ENCODE measurements around the gene SUPT3H. TPM values are rescaled to one million over a fixed set of nuclear protein-coding genes. Genes with fewer than 3 reads are reported as not detected.

SUPT3H gene
- polyA plus RNA-seq, 1 donor = 12.0 TPM

DNA sequence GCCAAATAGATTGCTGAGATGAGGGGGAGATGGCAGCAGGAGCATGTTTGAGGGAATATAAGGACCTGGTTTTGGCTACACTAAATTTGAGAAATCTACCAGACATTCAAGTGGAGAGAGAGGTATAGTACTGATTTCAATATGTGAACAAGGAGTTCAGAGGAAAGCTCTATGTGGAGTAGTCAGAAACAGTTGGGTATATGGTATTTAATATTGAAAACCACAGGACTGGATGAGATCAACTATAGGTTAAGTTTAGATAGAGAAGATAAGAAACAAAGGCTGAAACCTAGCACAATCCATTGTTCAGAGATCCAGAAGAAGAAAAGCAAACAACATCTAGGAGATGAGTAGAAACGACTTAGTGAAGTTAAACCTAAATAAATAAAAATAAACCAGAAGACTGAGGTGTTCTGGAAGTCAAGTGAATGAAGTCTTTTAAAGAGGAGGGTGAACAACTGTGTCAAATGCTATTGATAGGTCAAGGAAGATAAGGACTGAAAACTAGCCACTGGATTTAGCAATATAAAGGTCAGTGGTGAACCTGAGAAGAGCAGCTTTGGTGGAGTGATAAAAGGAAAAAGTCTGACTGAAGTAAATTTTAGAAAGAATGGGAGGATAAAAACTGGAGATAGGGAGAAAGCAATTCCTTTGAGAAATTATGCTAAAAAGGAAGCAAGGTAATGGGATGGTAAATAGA is 170.8 kb downstream of the SUPT3H start:
- H3K36me3 ChIP-seq (ENCODE audit: control insufficient read depth, insufficient read depth, low read length) = no peaks in the 10 kb centered on the region
- no peak overlapping the region for H3K4me3 ChIP-seq (ENCODE audit: low read length)
- H3K4me1 ChIP-seq (ENCODE audit: control insufficient read depth, insufficient read depth, low read length) = no peaks in the 10 kb centered on the region
- peaks cover 12% of the 10 kb centered on the region for H3K9me3 ChIP-seq (ENCODE audit: control insufficient read depth, low read depth, low read length)
- WGBS (ENCODE audit: insufficient coverage, low lambda C conversion rate) = 31% methylated on average over 1 of the region's 1 CpG
- DNase-seq = no peak
- H3K27ac ChIP-seq (ENCODE audit: low read length) = no peak overlapping the region
- H3K27me3 ChIP-seq (ENCODE audit: control insufficient read depth, insufficient read depth, low read length) = no peaks in the 10 kb centered on the region

GRCh38 chr6:45201484-45201883 is 176.2 kb downstream of the SUPT3H start:
- peaks cover 11% of the 10 kb centered on the region for H3K4me1 ChIP-seq (ENCODE audit: control insufficient read depth, insufficient read depth, low read length)
- no peak for DNase-seq
- no peak overlapping the region for H3K4me3 ChIP-seq (ENCODE audit: low read length)
- no peaks in the 10 kb centered on the region for H3K9me3 ChIP-seq (ENCODE audit: control insufficient read depth, low read depth, low read length)
- no peaks in the 10 kb centered on the region for H3K27me3 ChIP-seq (ENCODE audit: control insufficient read depth, insufficient read depth, low read length)
- no peaks in the 10 kb centered on the region for H3K36me3 ChIP-seq (ENCODE audit: control insufficient read depth, insufficient read depth, low read length)
- H3K27ac ChIP-seq (ENCODE audit: low read length) = no peak overlapping the region
- WGBS (ENCODE audit: insufficient coverage, low lambda C conversion rate) = 100% methylated on average over 2 of the region's 2 CpGs

- no peaks in the 10 kb centered on the region for H3K9me3 ChIP-seq (ENCODE audit: control insufficient read depth, low read depth, low read length)
- peak; percentile 10 to 73 for DNase-seq
- H3K27me3 ChIP-seq (ENCODE audit: control insufficient read depth, insufficient read depth, low read length) = no peaks in the 10 kb centered on the region
- H3K4me3 ChIP-seq (ENCODE audit: low read length) = no peak overlapping the region
- H3K4me1 ChIP-seq (ENCODE audit: control insufficient read depth, insufficient read depth, low read length) = peaks cover 11% of the 10 kb centered on the region
- H3K36me3 ChIP-seq (ENCODE audit: control insufficient read depth, insufficient read depth, low read length) = no peaks in the 10 kb centered on the region
- no peak overlapping the region for H3K27ac ChIP-seq (ENCODE audit: low read length)
These were observed 177.2 kb downstream of the SUPT3H start for GRCh38 chr6:45200510-45200909.

DNA sequence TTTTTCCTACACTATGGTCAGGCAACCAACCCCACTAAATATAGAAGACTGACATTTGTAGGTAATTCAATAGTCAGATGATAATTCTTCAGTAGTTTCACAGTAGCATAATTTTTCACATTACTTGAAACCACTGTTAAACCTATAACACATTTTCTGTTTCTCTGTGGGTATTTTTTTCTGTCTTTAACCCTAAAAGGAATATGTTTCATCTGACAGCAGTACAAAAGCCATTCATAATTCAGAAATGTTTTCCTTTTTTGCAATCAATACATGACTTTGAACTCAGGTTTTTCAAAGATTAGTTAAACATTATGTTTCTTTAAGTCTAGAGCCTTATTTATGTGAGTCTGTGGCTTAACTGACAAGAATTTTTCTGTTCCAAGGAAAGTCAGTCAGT is 178.2 kb downstream of the SUPT3H start:
- H3K36me3 ChIP-seq (ENCODE audit: control insufficient read depth, insufficient read depth, low read length) = no peaks in the 10 kb centered on the region
- DNase-seq = no peak
- peaks cover 14% of the 10 kb centered on the region for H3K4me1 ChIP-seq (ENCODE audit: control insufficient read depth, insufficient read depth, low read length)
- no peaks in the 10 kb centered on the region for H3K9me3 ChIP-seq (ENCODE audit: control insufficient read depth, low read depth, low read length)
- no peak overlapping the region for H3K27ac ChIP-seq (ENCODE audit: low read length)
- H3K4me3 ChIP-seq (ENCODE audit: low read length) = no peak overlapping the region
- H3K27me3 ChIP-seq (ENCODE audit: control insufficient read depth, insufficient read depth, low read length) = no peaks in the 10 kb centered on the region

DNA sequence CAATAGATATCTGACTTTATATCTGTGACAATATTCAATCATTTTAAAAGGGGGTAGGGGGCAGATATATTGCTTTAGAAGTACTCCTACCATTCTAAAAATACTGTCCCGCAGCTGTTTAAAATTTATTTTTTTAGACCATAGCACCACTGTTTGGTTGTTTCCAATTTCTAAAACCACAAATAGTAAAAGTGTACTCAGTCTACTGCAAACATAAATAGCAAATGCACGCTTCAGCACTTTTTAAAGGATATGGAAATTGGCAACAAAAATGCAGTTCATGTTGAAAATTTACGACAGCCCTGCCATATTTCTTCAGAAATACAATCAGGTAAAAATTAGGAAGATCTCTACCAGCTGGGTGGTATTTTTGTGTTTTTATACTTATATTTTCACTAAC is 181.6 kb downstream of the SUPT3H start:
- Histone ChIP-seq H3K27me3 (ENCODE audit: control insufficient read depth, insufficient read depth, low read length) (no peaks in the 10 kb centered on the region), H3K4me3 (ENCODE audit: low read length) (no peak overlapping the region), H3K4me1 (ENCODE audit: control insufficient read depth, insufficient read depth, low read length) (peaks cover 15% of the 10 kb centered on the region), H3K27ac (ENCODE audit: low read length) (no peak overlapping the region), H3K36me3 (ENCODE audit: control insufficient read depth, insufficient read depth, low read length) (no peaks in the 10 kb centered on the region), H3K9me3 (ENCODE audit: control insufficient read depth, low read depth, low read length) (no peaks in the 10 kb centered on the region)
- DNase-seq = no peak
- 72% methylated on average over 2 of the region's 3 CpGs for WGBS (ENCODE audit: insufficient coverage, low lambda C conversion rate)

- Histone ChIP-seq H3K27ac (ENCODE audit: low read length) (no peak overlapping the region), H3K4me3 (ENCODE audit: low read length) (no peak overlapping the region), H3K4me1 (ENCODE audit: control insufficient read depth, insufficient read depth, low read length) (peaks cover 16% of the 10 kb centered on the region), H3K9me3 (ENCODE audit: control insufficient read depth, low read depth, low read length) (peaks cover 3% of the 10 kb centered on the region), H3K36me3 (ENCODE audit: control insufficient read depth, insufficient read depth, low read length) (no peaks in the 10 kb centered on the region), H3K27me3 (ENCODE audit: control insufficient read depth, insufficient read depth, low read length) (no peaks in the 10 kb centered on the region)
- peak in 1 of 2 donors; percentile 42 for DNase-seq
- 67% methylated on average over 1 of the region's 1 CpG for WGBS (ENCODE audit: insufficient coverage, low lambda C conversion rate)
These were observed 182.6 kb downstream of the SUPT3H start for GRCh38 chr6:45195137-45195536.

- WGBS (ENCODE audit: insufficient coverage, low lambda C conversion rate) = 100% methylated on average over 1 of the region's 2 CpGs
- Histone ChIP-seq H3K9me3 (ENCODE audit: control insufficient read depth, low read depth, low read length) (peaks cover 3% of the 10 kb centered on the region), H3K4me3 (ENCODE audit: low read length) (no peak overlapping the region), H3K36me3 (ENCODE audit: control insufficient read depth, insufficient read depth, low read length) (no peaks in the 10 kb centered on the region), H3K27ac (ENCODE audit: low read length) (no peak overlapping the region), H3K27me3 (ENCODE audit: control insufficient read depth, insufficient read depth, low read length) (no peaks in the 10 kb centered on the region), H3K4me1 (ENCODE audit: control insufficient read depth, insufficient read depth, low read length) (peaks cover 7% of the 10 kb centered on the region)
- no peak for DNase-seq
These were observed 185.2 kb downstream of the SUPT3H start for GRCh38 chr6:45192556-45192955.

- Histone ChIP-seq H3K36me3 (ENCODE audit: control insufficient read depth, insufficient read depth, low read length) (no peaks in the 10 kb centered on the region), H3K27ac (ENCODE audit: low read length) (no peak overlapping the region), H3K27me3 (ENCODE audit: control insufficient read depth, insufficient read depth, low read length) (no peaks in the 10 kb centered on the region), H3K9me3 (ENCODE audit: control insufficient read depth, low read depth, low read length) (peaks cover 3% of the 10 kb centered on the region), H3K4me3 (ENCODE audit: low read length) (no peak overlapping the region), H3K4me1 (ENCODE audit: control insufficient read depth, insufficient read depth, low read length) (peaks cover 7% of the 10 kb centered on the region)
- DNase-seq = peak in 1 of 2 donors; percentile 29
- 65% methylated on average over 2 of the region's 4 CpGs for WGBS (ENCODE audit: insufficient coverage, low lambda C conversion rate)
These were observed 186.3 kb downstream of the SUPT3H start for GRCh38 chr6:45191414-45191813.

GRCh38 chr6:45187836-45188235 is 189.9 kb downstream of the SUPT3H start:
- Histone ChIP-seq H3K4me1 (ENCODE audit: control insufficient read depth, insufficient read depth, low read length) (peaks cover 4% of the 10 kb centered on the region), H3K27me3 (ENCODE audit: control insufficient read depth, insufficient read depth, low read length) (no peaks in the 10 kb centered on the region), H3K9me3 (ENCODE audit: control insufficient read depth, low read depth, low read length) (peaks cover 3% of the 10 kb centered on the region), H3K27ac (ENCODE audit: low read length) (no peak overlapping the region), H3K36me3 (ENCODE audit: control insufficient read depth, insufficient read depth, low read length) (no peaks in the 10 kb centered on the region), H3K4me3 (ENCODE audit: low read length) (no peak overlapping the region)
- no CpG with 5 or more reads among the region's 2 CpGs for WGBS (ENCODE audit: insufficient coverage, low lambda C conversion rate)
- no peak for DNase-seq

DNA sequence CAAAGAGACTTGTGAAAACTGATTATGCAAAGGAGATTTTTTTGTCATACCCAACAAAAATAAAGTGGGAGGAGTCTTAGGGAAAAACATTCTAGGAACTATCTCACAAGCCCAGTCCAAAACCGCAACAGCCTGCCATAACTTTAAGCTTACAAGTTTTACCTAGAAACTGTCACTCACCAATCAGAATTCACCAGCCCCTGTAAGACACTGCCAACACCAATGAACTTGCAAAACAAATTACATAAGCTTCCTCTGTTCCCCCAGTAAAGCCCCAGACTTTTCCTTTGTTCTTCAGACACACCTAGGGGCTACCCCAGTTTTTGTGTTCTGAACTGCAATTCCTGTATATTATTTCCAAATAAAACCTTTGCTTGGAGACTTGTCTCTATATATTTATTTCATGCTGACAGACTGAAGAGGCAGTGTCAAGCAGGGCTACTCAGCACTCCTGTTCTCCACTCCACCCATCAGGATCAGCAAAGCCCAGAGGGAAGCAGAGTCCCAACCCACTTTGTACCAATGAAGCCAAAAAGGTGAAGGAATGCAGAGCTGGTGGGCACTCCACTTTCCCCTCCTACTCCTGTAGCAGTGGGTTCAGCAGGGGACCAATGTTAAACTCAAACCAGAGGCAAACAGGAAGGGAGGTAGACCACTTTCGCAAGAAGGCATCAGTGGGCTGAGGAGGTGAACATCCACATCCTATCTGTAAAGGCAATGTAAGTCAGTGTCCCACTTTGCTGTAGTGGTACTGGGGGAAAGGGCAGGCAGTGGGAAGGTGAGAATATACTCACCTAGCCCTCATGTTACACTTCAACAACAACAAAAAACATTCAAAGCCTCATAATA is 192.1 kb downstream of the SUPT3H start:
- Histone ChIP-seq H3K36me3 (ENCODE audit: control insufficient read depth, insufficient read depth, low read length) (no peaks in the 10 kb centered on the region), H3K4me3 (ENCODE audit: low read length) (no peak overlapping the region), H3K27ac (ENCODE audit: low read length) (no peak overlapping the region), H3K9me3 (ENCODE audit: control insufficient read depth, low read depth, low read length) (no peaks in the 10 kb centered on the region), H3K4me1 (ENCODE audit: control insufficient read depth, insufficient read depth, low read length) (no peaks in the 10 kb centered on the region), H3K27me3 (ENCODE audit: control insufficient read depth, insufficient read depth, low read length) (no peaks in the 10 kb centered on the region)
- DNase-seq = no peak
- no CpG with 5 or more reads among the region's 2 CpGs for WGBS (ENCODE audit: insufficient coverage, low lambda C conversion rate)

Data from large intestine (tissue), 3 donors.